22Rv1 (cell line): ENCODE measurements around the gene GTPBP4.

Experiments
- H3K27ac ChIP-seq: fragments of 450-650 bp; 2 replicates; pipeline ENCODE4 v1.5.1; 2017
- ZFX ChIP-seq: fragments of 450-650 bp; IDR thresholded peaks from 2 replicates; pipeline ENCODE4 v1.6.1; 2017; ENCODE audit warnings: antibody characterized with exemption, borderline replicate concordance
- TF ChIP-seq, protein P1 (sequence below): fragments of 450-650 bp; IDR thresholded peaks from 2 replicates; pipeline ENCODE4 v1.5.1; 2017; ENCODE audit warnings: mild to moderate bottlenecking

GTPBP4 gene

GRCh38 chr10:987870-988666 lies at the start of gene GTPBP4:
Gene GTPBP4 (plus strand): TSS chr10:988434. CDS start chr10:988480, 46 bp downstream.
- TF ChIP-seq ZFX, result no peak
- TF ChIP-seq, protein P1, sequence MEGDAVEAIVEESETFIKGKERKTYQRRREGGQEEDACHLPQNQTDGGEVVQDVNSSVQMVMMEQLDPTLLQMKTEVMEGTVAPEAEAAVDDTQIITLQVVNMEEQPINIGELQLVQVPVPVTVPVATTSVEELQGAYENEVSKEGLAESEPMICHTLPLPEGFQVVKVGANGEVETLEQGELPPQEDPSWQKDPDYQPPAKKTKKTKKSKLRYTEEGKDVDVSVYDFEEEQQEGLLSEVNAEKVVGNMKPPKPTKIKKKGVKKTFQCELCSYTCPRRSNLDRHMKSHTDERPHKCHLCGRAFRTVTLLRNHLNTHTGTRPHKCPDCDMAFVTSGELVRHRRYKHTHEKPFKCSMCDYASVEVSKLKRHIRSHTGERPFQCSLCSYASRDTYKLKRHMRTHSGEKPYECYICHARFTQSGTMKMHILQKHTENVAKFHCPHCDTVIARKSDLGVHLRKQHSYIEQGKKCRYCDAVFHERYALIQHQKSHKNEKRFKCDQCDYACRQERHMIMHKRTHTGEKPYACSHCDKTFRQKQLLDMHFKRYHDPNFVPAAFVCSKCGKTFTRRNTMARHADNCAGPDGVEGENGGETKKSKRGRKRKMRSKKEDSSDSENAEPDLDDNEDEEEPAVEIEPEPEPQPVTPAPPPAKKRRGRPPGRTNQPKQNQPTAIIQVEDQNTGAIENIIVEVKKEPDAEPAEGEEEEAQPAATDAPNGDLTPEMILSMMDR, result peak; percentile 67
- peak within 1 kb of the TSS; percentile 73 for H3K27ac ChIP-seq

DNA sequence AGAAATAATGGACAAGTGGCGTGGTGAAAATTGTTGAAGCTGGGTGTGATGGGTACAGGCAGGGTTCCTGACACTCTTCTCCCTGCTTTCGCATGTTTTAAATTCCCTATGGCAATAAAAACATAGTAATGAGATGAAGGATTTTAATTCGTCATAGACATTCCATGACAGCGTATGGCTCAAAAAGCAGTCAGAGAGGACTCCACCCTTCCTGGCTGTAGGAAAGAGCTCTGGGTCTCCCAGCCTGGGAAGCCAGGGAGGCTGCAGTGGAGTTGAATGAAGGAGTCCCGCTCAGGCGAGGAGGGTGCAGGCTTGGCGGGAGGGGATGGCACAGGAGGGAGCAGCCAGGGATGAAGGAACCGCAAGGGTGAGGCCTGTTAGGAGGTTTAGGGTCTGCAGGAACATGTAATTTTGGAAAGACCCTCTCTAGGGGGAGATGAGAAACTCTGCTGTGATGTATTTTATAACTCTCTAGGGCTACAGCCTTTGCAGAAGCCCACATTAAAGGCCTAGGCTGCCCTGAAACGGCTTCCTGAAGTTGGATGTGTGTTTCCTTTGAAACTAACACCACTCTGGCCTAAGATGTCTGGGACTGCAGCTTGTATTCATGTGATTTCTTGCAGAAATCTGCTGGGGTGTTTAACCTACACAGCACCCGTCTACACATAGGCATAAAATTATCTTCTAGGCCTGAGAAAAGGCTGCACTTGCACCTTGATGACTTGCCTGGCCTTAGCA lies 49.1 kb upstream of the GTPBP4 start:
- TF ChIP-seq ZFX, result no peak
- TF ChIP-seq, protein P1, result no peak

DNA sequence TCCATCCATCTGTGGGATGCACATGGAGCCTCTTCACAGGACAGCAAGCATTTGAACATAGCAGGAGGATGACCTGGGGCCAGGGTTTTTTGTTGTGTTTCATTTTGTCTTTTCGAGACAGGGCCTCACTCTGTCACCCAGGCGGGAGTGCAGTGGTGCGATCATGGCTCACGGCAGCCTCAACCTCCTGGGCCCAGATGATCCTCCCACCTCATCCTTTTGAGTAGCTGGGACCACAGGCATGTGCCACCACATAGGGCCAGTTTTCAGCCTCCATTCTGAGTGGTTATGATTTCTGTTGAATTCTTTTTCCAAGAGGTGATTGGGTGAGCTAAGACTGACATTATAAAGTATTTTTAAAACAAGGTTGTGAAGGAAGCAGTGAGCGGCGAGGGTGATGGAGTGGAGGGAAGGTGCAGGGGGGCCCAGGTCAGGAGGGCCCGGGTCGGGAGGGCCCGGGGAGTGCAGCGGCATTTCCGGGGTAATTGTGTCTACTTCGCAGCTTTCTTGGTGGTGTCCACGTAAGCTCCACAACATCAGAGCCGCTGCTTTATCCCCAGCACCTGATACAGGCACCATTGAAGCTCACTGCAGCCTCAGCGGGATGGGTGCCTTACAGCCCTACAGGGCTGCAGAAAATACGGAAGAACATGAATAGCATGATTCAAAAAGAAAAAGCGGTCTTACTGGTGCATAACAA lies 44.8 kb upstream of the GTPBP4 start:
- TF ChIP-seq ZFX, result no peak
- TF ChIP-seq, protein P1, result no peak
- no peak overlapping the region for H3K27ac ChIP-seq

More for the DNA sequence above, 49.1 kb upstream of the GTPBP4 start:
- H3K27ac ChIP-seq, result no peak overlapping the region

DNA sequence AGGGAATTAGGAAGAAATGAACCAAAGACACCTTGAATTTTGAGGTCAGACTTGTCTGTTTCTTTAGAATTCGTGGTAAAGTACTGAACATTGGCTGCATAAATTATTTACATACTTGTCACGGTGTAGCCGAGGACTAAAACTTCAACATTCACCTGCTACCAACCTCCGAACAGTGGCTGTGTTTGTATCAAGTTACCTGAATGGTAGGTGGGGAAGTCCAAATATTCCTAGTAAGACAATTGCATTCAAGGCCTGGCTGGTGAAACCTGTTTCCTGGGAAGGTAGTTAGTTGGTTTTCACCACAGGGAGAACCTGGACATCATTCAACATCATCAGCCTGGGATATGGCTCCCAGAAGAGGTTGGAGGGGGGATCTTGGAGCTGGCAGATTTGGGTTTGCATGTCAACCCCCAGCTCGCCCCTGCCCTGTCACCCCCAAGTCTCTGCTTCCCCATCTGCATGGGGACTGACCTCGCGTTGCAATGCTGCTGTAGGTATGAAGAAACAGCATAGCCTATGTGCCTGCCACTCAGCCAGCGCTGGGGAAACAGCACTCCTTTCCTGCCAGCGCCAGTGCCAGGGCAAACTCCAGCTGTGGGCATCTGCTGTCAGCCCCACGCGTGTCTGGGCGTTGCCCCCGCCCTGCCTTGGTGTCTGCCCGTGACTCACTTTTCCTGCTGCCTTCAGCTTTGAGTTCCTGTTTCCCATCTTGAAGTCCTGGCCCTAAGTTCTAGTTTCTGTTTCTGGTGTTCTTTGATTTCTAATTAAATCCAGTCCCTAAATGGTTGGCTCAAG lies 44.0 kb upstream of the GTPBP4 start:
- TF ChIP-seq, protein P1, result no peak
- no peak for TF ChIP-seq ZFX
- H3K27ac ChIP-seq, result no peak overlapping the region

- TF ChIP-seq ZFX, result no peak
- TF ChIP-seq, protein P1, result no peak
- no peak overlapping the region for H3K27ac ChIP-seq
These were observed 42.5 kb upstream of the GTPBP4 start for GRCh38 chr10:945778-946177.

DNA sequence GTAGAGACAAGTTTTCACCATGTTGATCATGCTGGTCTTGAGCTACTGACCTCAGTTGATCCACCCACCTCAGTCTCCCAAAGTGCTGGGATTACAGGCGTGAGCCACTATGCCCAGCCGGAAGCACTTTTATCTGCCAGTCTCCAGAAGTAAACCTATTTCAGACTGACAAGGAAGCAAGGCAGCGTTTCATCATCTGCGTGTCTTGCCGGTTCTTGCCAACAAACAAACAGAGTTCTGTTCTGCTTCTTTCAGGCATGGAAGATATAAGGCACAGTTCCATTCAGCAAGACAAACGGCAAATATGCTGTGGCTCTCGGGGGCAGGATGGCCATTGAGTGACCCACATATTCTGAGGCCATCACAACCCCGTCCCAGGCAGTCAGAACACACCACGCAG lies 41.2 kb upstream of the GTPBP4 start:
- H3K27ac ChIP-seq, result no peak overlapping the region
- TF ChIP-seq, protein P1, result no peak
- TF ChIP-seq ZFX, result no peak
